HG03045 (cell line): ENCODE results near the gene SHROOM2.

Source experiments
- ATAC-seq: cut with Tn5 transposase; IDR thresholded peaks from one replicate; pipeline ENCODE4 v1.9.1; 2021; ENCODE audit warnings: mild to moderate bottlenecking, moderate library complexity; ENCODE audit not compliant: unreplicated experiment

SHROOM2 gene

GRCh38 chrX:9995855-9996339 lies 209.7 kb downstream of the SHROOM2 start:
- ATAC-seq, result no peak

DNA sequence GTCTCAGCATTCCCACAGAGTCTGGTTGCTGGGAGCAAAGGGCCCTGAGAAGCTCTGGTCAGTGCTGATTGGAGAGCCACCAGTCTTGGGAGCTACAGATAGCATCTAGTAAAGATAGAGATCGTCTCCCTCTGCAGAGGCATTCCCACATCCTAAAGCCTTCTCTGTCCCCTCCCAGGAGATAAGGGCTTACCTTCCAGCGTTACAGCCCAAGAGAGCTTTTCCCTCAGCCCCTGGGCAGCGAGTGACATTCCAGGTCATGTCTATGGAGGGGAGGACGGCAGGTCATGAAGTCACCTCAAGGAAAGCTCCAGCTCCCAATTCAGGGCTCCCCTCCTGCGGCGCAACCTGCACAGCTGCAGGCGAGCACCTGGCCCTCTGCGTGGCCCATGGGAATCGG lies 210.8 kb downstream of the SHROOM2 start:
- no peak for ATAC-seq

DNA sequence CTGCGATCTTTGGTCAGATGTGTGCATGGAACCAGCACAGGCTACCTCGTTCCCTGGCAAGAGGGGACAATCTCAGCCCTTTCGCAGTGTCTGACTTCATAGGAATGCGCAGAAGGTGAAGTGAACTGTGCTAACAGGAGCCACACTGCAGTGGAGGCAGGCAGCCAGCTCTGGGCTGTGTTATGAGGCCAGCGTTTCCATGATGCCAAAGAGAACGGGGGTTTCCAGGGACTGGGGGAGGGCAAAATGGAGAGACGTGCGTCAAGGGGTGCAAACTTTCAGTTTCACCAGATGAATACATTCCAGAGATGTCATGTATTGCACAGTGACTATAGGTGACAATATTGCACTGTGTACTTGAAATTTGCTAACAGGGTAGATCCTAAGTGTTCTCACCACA lies 211.3 kb downstream of the SHROOM2 start:
- ATAC-seq, result no peak
